Fibroblast of pulmonary artery (primary cell): Measurements from ENCODE around the gene EXOSC3.

Experiments used
- DNase-seq: peaks from one replicate; pipeline ENCODE4 v3.0.0-alpha.2; 2010; ENCODE audit warnings: low read depth
- H3K4me3 ChIP-seq: replicated peaks from 2 replicates; pipeline ENCODE4 v1.5.1; 2011; ENCODE audit warnings: low read depth, mild to moderate bottlenecking, control low read depth, low read length, moderate library complexity
- TF ChIP-seq, protein P1 (sequence below): IDR thresholded peaks from 2 replicates; pipeline ENCODE4 v1.5.1; 2011; ENCODE audit warnings: mild to moderate bottlenecking, control low read depth, low read length, inconsistent platforms; ENCODE audit errors: missing control alignments

EXOSC3 gene

GRCh38 chr9:37746448-37747270, 38.2 kb downstream of the EXOSC3 start:
- no peak overlapping the region for H3K4me3 ChIP-seq
- DNase-seq: no peak
- TF ChIP-seq, protein P1, sequence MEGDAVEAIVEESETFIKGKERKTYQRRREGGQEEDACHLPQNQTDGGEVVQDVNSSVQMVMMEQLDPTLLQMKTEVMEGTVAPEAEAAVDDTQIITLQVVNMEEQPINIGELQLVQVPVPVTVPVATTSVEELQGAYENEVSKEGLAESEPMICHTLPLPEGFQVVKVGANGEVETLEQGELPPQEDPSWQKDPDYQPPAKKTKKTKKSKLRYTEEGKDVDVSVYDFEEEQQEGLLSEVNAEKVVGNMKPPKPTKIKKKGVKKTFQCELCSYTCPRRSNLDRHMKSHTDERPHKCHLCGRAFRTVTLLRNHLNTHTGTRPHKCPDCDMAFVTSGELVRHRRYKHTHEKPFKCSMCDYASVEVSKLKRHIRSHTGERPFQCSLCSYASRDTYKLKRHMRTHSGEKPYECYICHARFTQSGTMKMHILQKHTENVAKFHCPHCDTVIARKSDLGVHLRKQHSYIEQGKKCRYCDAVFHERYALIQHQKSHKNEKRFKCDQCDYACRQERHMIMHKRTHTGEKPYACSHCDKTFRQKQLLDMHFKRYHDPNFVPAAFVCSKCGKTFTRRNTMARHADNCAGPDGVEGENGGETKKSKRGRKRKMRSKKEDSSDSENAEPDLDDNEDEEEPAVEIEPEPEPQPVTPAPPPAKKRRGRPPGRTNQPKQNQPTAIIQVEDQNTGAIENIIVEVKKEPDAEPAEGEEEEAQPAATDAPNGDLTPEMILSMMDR: no peak

GRCh38 chr9:37745970-37746369, 38.9 kb downstream of the EXOSC3 start:
- TF ChIP-seq, protein P1: no peak
- no peak for DNase-seq
- no peak overlapping the region for H3K4me3 ChIP-seq

DNA sequence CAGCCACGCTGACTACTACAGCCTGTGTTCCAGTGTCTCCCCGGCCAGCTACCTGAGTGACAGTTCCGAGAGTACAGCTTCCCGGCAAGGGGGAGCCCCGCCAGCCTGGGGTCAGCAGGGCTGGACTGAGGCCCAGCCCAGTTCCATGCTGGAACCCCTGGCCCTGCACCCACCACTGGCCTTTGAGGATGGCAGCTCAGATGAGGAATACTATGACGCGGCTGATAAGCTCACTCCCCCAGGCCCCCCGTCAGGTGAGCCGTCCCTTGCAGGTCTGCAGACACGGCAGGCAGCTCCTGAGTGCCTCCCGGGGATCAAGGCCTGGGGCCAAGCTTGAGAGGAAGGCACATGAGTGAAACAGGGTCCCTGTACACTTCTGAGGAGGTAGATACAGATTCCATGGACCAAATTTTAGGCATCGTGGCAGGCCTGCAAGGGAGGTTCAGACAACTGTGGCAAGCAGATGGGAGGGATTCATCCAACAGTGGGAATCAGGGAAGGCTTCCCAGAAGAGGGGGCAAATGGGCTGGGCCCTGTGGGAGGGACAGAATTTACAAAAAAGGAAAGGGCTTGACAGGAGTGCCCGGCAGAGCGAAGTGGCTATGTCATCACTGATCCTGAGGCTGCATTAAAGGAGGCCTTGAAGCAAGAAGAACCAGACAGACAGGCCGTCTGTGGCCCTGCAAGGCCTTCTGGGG, 44.1 kb downstream of the EXOSC3 start:
- TF ChIP-seq, protein P1: no peak
- H3K4me3 ChIP-seq: no peak overlapping the region
- DNase-seq: no peak

DNA sequence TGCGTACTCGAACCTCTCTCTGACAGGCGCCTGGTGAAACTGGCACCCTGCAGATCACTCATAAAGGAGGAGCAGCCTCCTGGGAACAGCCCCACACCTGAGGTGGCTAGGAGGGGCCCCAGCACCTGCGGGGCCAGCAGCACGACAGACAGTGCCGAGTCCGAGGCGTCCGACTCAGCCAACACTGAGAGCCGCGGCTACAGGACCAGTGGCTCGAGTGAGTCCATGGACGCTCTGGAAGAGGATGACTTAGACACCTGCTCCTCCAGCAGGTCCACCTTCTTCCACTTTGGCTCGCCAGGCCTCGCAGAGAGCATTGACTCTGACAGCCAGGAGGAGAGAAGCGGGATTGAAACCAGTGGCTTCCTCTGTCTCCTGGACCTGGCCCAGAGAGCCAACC, 44.7 kb downstream of the EXOSC3 start:
- TF ChIP-seq, protein P1: no peak
- no peak for DNase-seq
- H3K4me3 ChIP-seq: no peak overlapping the region

GRCh38 chr9:37739222-37739621, 45.6 kb downstream of the EXOSC3 start:
- TF ChIP-seq, protein P1: no peak
- no peak for DNase-seq
- H3K4me3 ChIP-seq: no peak overlapping the region

DNA sequence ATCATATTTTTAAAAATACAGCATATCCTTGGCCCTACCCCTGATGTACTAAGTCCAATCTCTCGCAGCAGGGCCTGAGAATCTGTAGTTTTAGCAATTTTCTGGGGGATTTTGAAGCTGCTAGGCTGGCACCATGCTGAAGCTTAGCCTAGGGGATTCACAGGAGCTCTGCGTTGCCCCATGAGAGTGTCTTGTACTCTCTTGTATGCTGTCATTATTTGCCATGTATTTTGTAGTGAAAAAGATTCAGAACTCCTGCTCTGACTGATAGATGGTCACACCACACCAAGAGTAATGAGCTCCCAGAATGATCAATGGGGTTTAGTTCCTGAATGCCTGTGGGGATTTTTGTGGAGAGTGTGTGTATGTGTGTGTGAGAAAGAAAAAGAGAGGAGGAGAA, 51.9 kb downstream of the EXOSC3 start:
- TF ChIP-seq, protein P1: no peak
- H3K4me3 ChIP-seq: no peak overlapping the region
- no peak for DNase-seq
